Measurements from ENCODE around the gene PPIF. TPM values are rescaled to one million over a fixed set of nuclear protein-coding genes. Genes with fewer than 3 reads are reported as not detected.

The PPIF gene
- total RNA-seq, 4 donors from 2014 or later = 34.2 to 141 (median 94.5) TPM

DNA sequence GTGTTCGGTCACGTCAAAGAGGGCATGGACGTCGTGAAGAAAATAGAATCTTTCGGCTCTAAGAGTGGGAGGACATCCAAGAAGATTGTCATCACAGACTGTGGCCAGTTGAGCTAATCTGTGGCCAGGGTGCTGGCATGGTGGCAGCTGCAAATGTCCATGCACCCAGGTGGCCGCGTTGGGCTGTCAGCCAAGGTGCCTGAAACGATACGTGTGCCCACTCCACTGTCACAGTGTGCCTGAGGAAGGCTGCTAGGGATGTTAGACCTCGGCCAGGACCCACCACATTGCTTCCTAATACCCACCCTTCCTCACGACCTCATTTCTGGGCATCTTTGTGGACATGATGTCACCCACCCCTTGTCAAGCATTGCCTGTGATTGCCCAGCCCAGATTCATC, 6.5 kb downstream of the PPIF start:
- TF ChIP-seq, protein P1, sequence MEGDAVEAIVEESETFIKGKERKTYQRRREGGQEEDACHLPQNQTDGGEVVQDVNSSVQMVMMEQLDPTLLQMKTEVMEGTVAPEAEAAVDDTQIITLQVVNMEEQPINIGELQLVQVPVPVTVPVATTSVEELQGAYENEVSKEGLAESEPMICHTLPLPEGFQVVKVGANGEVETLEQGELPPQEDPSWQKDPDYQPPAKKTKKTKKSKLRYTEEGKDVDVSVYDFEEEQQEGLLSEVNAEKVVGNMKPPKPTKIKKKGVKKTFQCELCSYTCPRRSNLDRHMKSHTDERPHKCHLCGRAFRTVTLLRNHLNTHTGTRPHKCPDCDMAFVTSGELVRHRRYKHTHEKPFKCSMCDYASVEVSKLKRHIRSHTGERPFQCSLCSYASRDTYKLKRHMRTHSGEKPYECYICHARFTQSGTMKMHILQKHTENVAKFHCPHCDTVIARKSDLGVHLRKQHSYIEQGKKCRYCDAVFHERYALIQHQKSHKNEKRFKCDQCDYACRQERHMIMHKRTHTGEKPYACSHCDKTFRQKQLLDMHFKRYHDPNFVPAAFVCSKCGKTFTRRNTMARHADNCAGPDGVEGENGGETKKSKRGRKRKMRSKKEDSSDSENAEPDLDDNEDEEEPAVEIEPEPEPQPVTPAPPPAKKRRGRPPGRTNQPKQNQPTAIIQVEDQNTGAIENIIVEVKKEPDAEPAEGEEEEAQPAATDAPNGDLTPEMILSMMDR (IDR thresholded peaks at IDR 0.05) = no peak
- DNase-seq (ENCODE audit: low spot score) (no peak), ATAC-seq (ENCODE audit: low FRiP score) (no peak)

GRCh38 chr10:79354141-79354540, 6.9 kb downstream of the PPIF start:
- no peak for DNase-seq (ENCODE audit: low spot score)
- no peak for ATAC-seq (ENCODE audit: low FRiP score)
- TF ChIP-seq, protein P1 (IDR thresholded peaks at IDR 0.05) = no peak

- TF ChIP-seq, protein P1 (IDR thresholded peaks at IDR 0.05) = no peak
- DNase-seq (ENCODE audit: low spot score) = no peak
- no peak for ATAC-seq (ENCODE audit: low FRiP score)
Observed at GRCh38 chr10:79354615-79355014, 7.3 kb downstream of the PPIF start.

GRCh38 chr10:79355420-79356017, 8.2 kb downstream of the PPIF start:
- DNase-seq (ENCODE audit: low spot score) (no peak), ATAC-seq (ENCODE audit: low FRiP score) (no peak)
- TF ChIP-seq, protein P1 (IDR thresholded peaks at IDR 0.05) = no peak

DNA sequence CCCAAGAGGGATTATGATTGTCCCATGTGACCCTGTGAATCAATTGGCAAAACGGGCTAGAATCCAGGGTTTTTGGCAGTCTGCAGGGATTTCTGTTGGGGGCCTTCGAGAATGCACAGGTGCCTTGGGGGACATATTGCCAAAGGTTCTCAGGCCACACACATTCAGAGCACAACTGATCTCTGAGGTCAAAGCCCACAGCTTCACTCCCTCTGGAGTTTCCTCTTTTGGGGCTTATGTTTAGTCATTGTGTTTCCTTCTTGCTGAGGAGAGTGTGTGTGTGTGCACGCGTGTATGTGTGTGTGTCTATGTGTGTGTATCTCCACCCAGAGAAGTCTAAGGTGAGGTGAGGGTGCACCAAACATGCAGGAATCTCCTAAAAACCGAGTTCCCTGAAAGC, 8.8 kb downstream of the PPIF start:
- ATAC-seq (ENCODE audit: low FRiP score) (no peak), DNase-seq (ENCODE audit: low spot score) (no peak)
- TF ChIP-seq, protein P1 (IDR thresholded peaks at IDR 0.05) = no peak

GRCh38 chr10:79357180-79357579, 9.9 kb downstream of the PPIF start:
- DNase-seq (ENCODE audit: low spot score) = no peak
- no peak for ATAC-seq (ENCODE audit: low FRiP score)
- TF ChIP-seq, protein P1 (IDR thresholded peaks at IDR 0.05) = no peak

GRCh38 chr10:79358811-79359210, 11.5 kb downstream of the PPIF start:
- TF ChIP-seq, protein P1 (IDR thresholded peaks at IDR 0.05) = no peak
- ATAC-seq (ENCODE audit: low FRiP score) = no peak
- DNase-seq (ENCODE audit: low spot score) = no peak

Measured in omental fat pad (tissue), 4 donors.